ENCODE results near the gene OCA2. TPM values are rescaled to one million over a fixed set of nuclear protein-coding genes. Genes with fewer than 3 reads are reported as not detected.

Gene OCA2
- total RNA-seq, 1 experiment from 2014 or later, result 0.09 TPM

DNA sequence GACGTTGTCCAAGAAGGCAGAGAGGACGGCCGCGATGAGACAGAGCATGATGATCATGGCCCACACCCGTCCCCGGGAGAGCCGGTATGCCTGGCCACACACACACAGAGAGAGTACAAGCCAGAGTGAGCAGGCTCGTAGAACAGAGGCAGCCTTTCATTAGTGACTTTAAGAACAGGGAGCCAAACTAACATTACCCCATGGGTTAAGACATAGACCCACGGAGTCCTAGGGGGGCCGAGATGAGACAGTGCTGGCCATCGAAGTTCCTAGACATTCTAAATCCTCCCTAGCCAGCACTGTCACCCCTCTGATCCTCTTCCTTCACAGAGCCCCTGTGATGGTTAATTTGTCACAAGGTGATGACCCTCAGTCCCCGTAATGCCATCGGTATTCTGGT is 114.0 kb downstream of the OCA2 start:
- intact Hi-C loops (cut with micrococcal nuclease; ENCODE audit: unreplicated experiment), result no loop called here

GRCh38 chr15:27983496-27983895 is 115.6 kb downstream of the OCA2 start:
- TF ChIP-seq, protein P1, sequence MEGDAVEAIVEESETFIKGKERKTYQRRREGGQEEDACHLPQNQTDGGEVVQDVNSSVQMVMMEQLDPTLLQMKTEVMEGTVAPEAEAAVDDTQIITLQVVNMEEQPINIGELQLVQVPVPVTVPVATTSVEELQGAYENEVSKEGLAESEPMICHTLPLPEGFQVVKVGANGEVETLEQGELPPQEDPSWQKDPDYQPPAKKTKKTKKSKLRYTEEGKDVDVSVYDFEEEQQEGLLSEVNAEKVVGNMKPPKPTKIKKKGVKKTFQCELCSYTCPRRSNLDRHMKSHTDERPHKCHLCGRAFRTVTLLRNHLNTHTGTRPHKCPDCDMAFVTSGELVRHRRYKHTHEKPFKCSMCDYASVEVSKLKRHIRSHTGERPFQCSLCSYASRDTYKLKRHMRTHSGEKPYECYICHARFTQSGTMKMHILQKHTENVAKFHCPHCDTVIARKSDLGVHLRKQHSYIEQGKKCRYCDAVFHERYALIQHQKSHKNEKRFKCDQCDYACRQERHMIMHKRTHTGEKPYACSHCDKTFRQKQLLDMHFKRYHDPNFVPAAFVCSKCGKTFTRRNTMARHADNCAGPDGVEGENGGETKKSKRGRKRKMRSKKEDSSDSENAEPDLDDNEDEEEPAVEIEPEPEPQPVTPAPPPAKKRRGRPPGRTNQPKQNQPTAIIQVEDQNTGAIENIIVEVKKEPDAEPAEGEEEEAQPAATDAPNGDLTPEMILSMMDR (conservative IDR thresholded peaks at IDR 0.05; ENCODE audit: low read depth, low read length), result no peak
- TF ChIP-seq EZH2 (IDR thresholded peaks at IDR 0.05; ENCODE audit: borderline replicate concordance, low read depth, low read length, poor library complexity, severe bottlenecking), result no peak
- peaks cover 6% of the 10 kb centered on the region for H3K9me3 ChIP-seq (ENCODE audit: low read depth, low read length, poor library complexity, severe bottlenecking)
- H3K27ac ChIP-seq (ENCODE audit: low read depth, low read length, poor library complexity, severe bottlenecking), result no peak overlapping the region
- H3K27me3 ChIP-seq (replicated peaks; ENCODE audit: insufficient read depth, low read depth, low read length, poor library complexity), result no peaks in the 10 kb centered on the region
- H3K4me3 ChIP-seq (ENCODE audit: low read depth, low read length, poor library complexity, severe bottlenecking), result no peak overlapping the region
- CTCF ChIA-PET, result no interaction called here
- no peaks in the 10 kb centered on the region for H3K4me1 ChIP-seq (ENCODE audit: insufficient read depth, low read length, poor library complexity, severe bottlenecking)
- no peak for DNase-seq (ENCODE audit: low spot score)
- POLR2A ChIA-PET (ENCODE audit: low non-redundant PET), result no interaction called here
- BruUV-seq (replicated peaks), result no TSS peak
- intact Hi-C loops (cut with micrococcal nuclease; ENCODE audit: unreplicated experiment), result no loop called here
- no peaks in the 10 kb centered on the region for H3K36me3 ChIP-seq (ENCODE audit: insufficient read depth, low read length, poor library complexity, severe bottlenecking)

More for the DNA sequence above, 114.0 kb downstream of the OCA2 start:
- peaks cover 6% of the 10 kb centered on the region for H3K9me3 ChIP-seq (ENCODE audit: low read depth, low read length, poor library complexity, severe bottlenecking)
- no peaks in the 10 kb centered on the region for H3K36me3 ChIP-seq (ENCODE audit: insufficient read depth, low read length, poor library complexity, severe bottlenecking)
- H3K27me3 ChIP-seq (replicated peaks; ENCODE audit: insufficient read depth, low read depth, low read length, poor library complexity), result no peaks in the 10 kb centered on the region
- DNase-seq (ENCODE audit: low spot score), result no peak
- H3K4me1 ChIP-seq (ENCODE audit: insufficient read depth, low read length, poor library complexity, severe bottlenecking), result no peaks in the 10 kb centered on the region
- ChIA-PET CTCF (no interaction called here), POLR2A (ENCODE audit: low non-redundant PET) (no interaction called here)
- H3K27ac ChIP-seq (ENCODE audit: low read depth, low read length, poor library complexity, severe bottlenecking), result no peak overlapping the region
- no TSS peak for BruUV-seq (replicated peaks)
- no peak for TF ChIP-seq EZH2 (IDR thresholded peaks at IDR 0.05; ENCODE audit: borderline replicate concordance, low read depth, low read length, poor library complexity, severe bottlenecking)
- TF ChIP-seq, protein P1 (conservative IDR thresholded peaks at IDR 0.05; ENCODE audit: low read depth, low read length), result no peak
- H3K4me3 ChIP-seq (ENCODE audit: low read depth, low read length, poor library complexity, severe bottlenecking), result no peak overlapping the region

DNA sequence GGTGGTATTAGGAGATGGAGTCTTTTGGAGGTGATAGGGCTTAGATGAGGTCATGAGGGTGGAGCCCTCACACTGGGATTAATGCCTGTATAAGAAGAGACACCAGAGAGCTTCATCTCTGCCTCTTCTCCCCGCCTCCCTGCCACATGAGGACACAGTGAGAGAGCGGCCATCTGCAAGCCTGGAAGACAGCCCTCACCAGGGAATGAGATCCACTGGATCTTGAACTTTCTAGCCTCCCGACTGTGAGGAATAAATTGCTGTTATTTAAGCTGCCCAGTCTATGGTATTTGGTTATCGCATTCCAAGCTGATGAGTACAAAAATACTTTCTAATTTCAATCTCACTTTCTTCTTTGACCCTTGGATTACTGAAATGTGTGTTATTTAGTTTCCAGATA is 121.4 kb downstream of the OCA2 start:
- no peak for DNase-seq (ENCODE audit: low spot score)
- TF ChIP-seq, protein P1 (conservative IDR thresholded peaks at IDR 0.05; ENCODE audit: low read depth, low read length), result no peak
- no peak for TF ChIP-seq EZH2 (IDR thresholded peaks at IDR 0.05; ENCODE audit: borderline replicate concordance, low read depth, low read length, poor library complexity, severe bottlenecking)
- no peaks in the 10 kb centered on the region for H3K27me3 ChIP-seq (replicated peaks; ENCODE audit: insufficient read depth, low read depth, low read length, poor library complexity)
- intact Hi-C loops (cut with micrococcal nuclease; ENCODE audit: unreplicated experiment), result no loop called here
- H3K4me1 ChIP-seq (ENCODE audit: insufficient read depth, low read length, poor library complexity, severe bottlenecking), result no peaks in the 10 kb centered on the region
- peaks cover 9% of the 10 kb centered on the region for H3K9me3 ChIP-seq (ENCODE audit: low read depth, low read length, poor library complexity, severe bottlenecking)
- no peak overlapping the region for H3K4me3 ChIP-seq (ENCODE audit: low read depth, low read length, poor library complexity, severe bottlenecking)
- H3K27ac ChIP-seq (ENCODE audit: low read depth, low read length, poor library complexity, severe bottlenecking), result no peak overlapping the region
- ChIA-PET CTCF (no interaction called here), POLR2A (ENCODE audit: low non-redundant PET) (no interaction called here)
- H3K36me3 ChIP-seq (ENCODE audit: insufficient read depth, low read length, poor library complexity, severe bottlenecking), result no peaks in the 10 kb centered on the region
- BruUV-seq (replicated peaks), result no TSS peak
